HG03025 (cell line): Measurements from ENCODE around the gene BRD3OS.
A peak's percentile ranks its signal among the peaks of the same experiment; 100 is the strongest.

Experiments
- ATAC-seq: cut with Tn5 transposase; IDR thresholded peaks from one replicate; pipeline ENCODE4 v1.9.1; 2021; ENCODE audit warnings: mild to moderate bottlenecking, moderate library complexity; ENCODE audit not compliant: unreplicated experiment, low FRiP score

Gene BRD3OS

GRCh38 chr9:134024828-134025605 is at the start of gene BRD3OS:
TSS of gene BRD3OS (plus strand) at chr9:134025481. CDS start at chr9:134026748, 1,267 bp downstream.
- ATAC-seq: peak; percentile 74

GRCh38 chr9:133975511-133975910 is 49.8 kb upstream of the BRD3OS start:
- no peak for ATAC-seq

- ATAC-seq: no peak
These were observed 49.0 kb upstream of the BRD3OS start for GRCh38 chr9:133976191-133976861.

GRCh38 chr9:133976887-133977286 is 48.4 kb upstream of the BRD3OS start:
- no peak for ATAC-seq

- no peak for ATAC-seq
These were observed 47.7 kb upstream of the BRD3OS start for GRCh38 chr9:133977421-133978201.

- ATAC-seq: no peak
These were observed 46.9 kb upstream of the BRD3OS start for GRCh38 chr9:133978226-133978898.

- ATAC-seq: no peak
These were observed 46.4 kb upstream of the BRD3OS start for GRCh38 chr9:133978899-133979272.

GRCh38 chr9:133979273-133979920 is 45.9 kb upstream of the BRD3OS start:
- ATAC-seq: no peak

- ATAC-seq: no peak
These were observed 45.1 kb upstream of the BRD3OS start for GRCh38 chr9:133979921-133980863.

- ATAC-seq: no peak
These were observed 44.3 kb upstream of the BRD3OS start for GRCh38 chr9:133980864-133981588.

- no peak for ATAC-seq
These were observed 43.7 kb upstream of the BRD3OS start for GRCh38 chr9:133981589-133981957.

- ATAC-seq: no peak
These were observed 43.2 kb upstream of the BRD3OS start for GRCh38 chr9:133981958-133982681.

GRCh38 chr9:133982971-133983720 is 42.1 kb upstream of the BRD3OS start:
- ATAC-seq: no peak

- ATAC-seq: no peak
These were observed 39.2 kb upstream of the BRD3OS start for GRCh38 chr9:133986061-133986460.

GRCh38 chr9:133986774-133987445 is 38.4 kb upstream of the BRD3OS start:
- no peak for ATAC-seq

- no peak for ATAC-seq
These were observed 37.9 kb upstream of the BRD3OS start for GRCh38 chr9:133987446-133987788.
